Measurements from ENCODE around the gene LMTK2.

GRCh38 chr7:98166668-98166970 lies 60.0 kb downstream of the LMTK2 start:
- no peak for TF ChIP-seq CTCF (conservative IDR thresholded peaks at IDR 0.05; ENCODE audit: low read length)
- no peak for TF ChIP-seq EZH2phosphoT487 (IDR thresholded peaks at IDR 0.05; ENCODE audit: borderline replicate concordance)

Measured in Loucy (cell line).